Thymus (tissue), 11 donors: ENCODE data around the gene NUMA1. TPM values are rescaled to one million over a fixed set of nuclear protein-coding genes. Genes with fewer than 3 reads are reported as not detected.

Experiments used
- DNase-seq, 9 donors: peaks; one replicate each; pipeline ENCODE4 v3.0.0-alpha.2; 2013; ENCODE audit warnings: low spot score in 9 of 9, low read depth in 6 of 9, missing footprints in 1 of 9
- H3K27ac ChIP-seq, 2 donors: one replicate each; pipeline ENCODE4 v1.5.1; 2013; ENCODE audit warnings: control low read depth in 1 of 2, low read depth in 1 of 2, low read length in 1 of 2, mild to moderate bottlenecking in 1 of 2, moderate library complexity in 1 of 2
- H3K27me3 ChIP-seq, 2 donors: one replicate each; pipeline ENCODE4 v1.5.1; 2013; ENCODE audit warnings: low read length in 1 of 2; ENCODE audit not compliant: control insufficient read depth in 2 of 2, insufficient read depth in 1 of 2
- H3K36me3 ChIP-seq, 2 donors: one replicate each; pipeline ENCODE4 v1.5.1; 2013; ENCODE audit warnings: low read length in 1 of 2, mild to moderate bottlenecking in 1 of 2, moderate library complexity in 1 of 2; ENCODE audit not compliant: control insufficient read depth in 2 of 2, insufficient read depth in 2 of 2
- H3K4me1 ChIP-seq, 2 donors: one replicate each; pipeline ENCODE4 v1.5.1; 2013; ENCODE audit warnings: low read length in 2 of 2; ENCODE audit not compliant: control insufficient read depth in 2 of 2, insufficient read depth in 2 of 2
- H3K4me3 ChIP-seq, 2 donors: one replicate each; pipeline ENCODE4 v1.5.1; 2013; ENCODE audit warnings: low read length in 2 of 2, control low read depth in 1 of 2, mild to moderate bottlenecking in 1 of 2
- H3K9me3 ChIP-seq, 2 donors: one replicate each; pipeline ENCODE4 v1.5.1; 2013; ENCODE audit warnings: low read length in 1 of 2, mild to moderate bottlenecking in 1 of 2; ENCODE audit not compliant: control insufficient read depth in 2 of 2, insufficient read depth in 1 of 2
- WGBS: extraction: QIAGEN DNeasy Blood & Tissue Kit; methylation state at CpG from one replicate; pipeline ENCODE4 v1.1.7; 2013; 5-methylcytosine and 5-hydroxymethylcytosine counted together
- polyA plus RNA-seq: library from polyadenylated mRNA; stranded (reverse); fragments of 200-250 nt; gene quantifications from one replicate; pipeline ENCODE4 v1.2.3, GENCODE V29; 2013
- total RNA-seq: library from RNA; stranded (reverse); fragments of 120-200 nt; gene quantifications from one replicate; pipeline ENCODE4 v1.2.4, GENCODE V29; 2013
- donor health status: healthy.

NUMA1 gene
- total and polyA plus RNA-seq, 2 donors = 76.4 to 210 TPM

GRCh38 chr11:72018171-72018570 is 62.2 kb downstream of the NUMA1 start:
- H3K4me3 ChIP-seq = no peak overlapping the region
- H3K9me3 ChIP-seq = no peaks in the 10 kb centered on the region
- no peak for DNase-seq
- H3K27ac ChIP-seq = no peak overlapping the region
- H3K27me3 ChIP-seq = no peaks in the 10 kb centered on the region
- H3K4me1 ChIP-seq = no peaks in the 10 kb centered on the region
- 97% methylated on average over 9 of the region's 9 CpGs for WGBS
- peaks cover 96 to 98% of the 10 kb centered on the region in 2 donors for H3K36me3 ChIP-seq

- no peaks in the 10 kb centered on the region for H3K9me3 ChIP-seq
- H3K4me3 ChIP-seq = no peak overlapping the region
- peaks cover 99 to 100% of the 10 kb centered on the region in 2 donors for H3K36me3 ChIP-seq
- WGBS = over 99% methylated on average over 10 of the region's 10 CpGs
- no peak overlapping the region for H3K27ac ChIP-seq
- no peaks in the 10 kb centered on the region for H3K4me1 ChIP-seq
- no peak for DNase-seq
- H3K27me3 ChIP-seq = no peaks in the 10 kb centered on the region
Observed at GRCh38 chr11:72015511-72016061, 64.8 kb downstream of the NUMA1 start.

- no peak for DNase-seq
- no peak overlapping the region for H3K27ac ChIP-seq
- H3K27me3 ChIP-seq = no peaks in the 10 kb centered on the region
- H3K9me3 ChIP-seq = no peaks in the 10 kb centered on the region
- no peak overlapping the region for H3K4me3 ChIP-seq
- 98% methylated on average over 16 of the region's 16 CpGs for WGBS
- H3K4me1 ChIP-seq = no peaks in the 10 kb centered on the region
- H3K36me3 ChIP-seq = peaks cover 100% of the 10 kb centered on the region in 2 donors
Observed at GRCh38 chr11:72014761-72015320, 65.5 kb downstream of the NUMA1 start.

GRCh38 chr11:72013765-72014711 is 66.3 kb downstream of the NUMA1 start:
- no peaks in the 10 kb centered on the region for H3K4me1 ChIP-seq
- 97% methylated on average over 38 of the region's 38 CpGs for WGBS
- peaks cover 98 to 100% of the 10 kb centered on the region in 2 donors for H3K36me3 ChIP-seq
- no peak for DNase-seq
- H3K9me3 ChIP-seq = no peaks in the 10 kb centered on the region
- no peak overlapping the region for H3K4me3 ChIP-seq
- H3K27ac ChIP-seq = no peak overlapping the region
- H3K27me3 ChIP-seq = no peaks in the 10 kb centered on the region

- Histone ChIP-seq H3K9me3 (no peaks in the 10 kb centered on the region), H3K4me1 (no peaks in the 10 kb centered on the region), H3K27ac (no peak overlapping the region), H3K36me3 (peaks cover 97 to 100% of the 10 kb centered on the region in 2 donors), H3K27me3 (no peaks in the 10 kb centered on the region), H3K4me3 (no peak overlapping the region)
- WGBS = 94% methylated on average over 33 of the region's 33 CpGs
- DNase-seq = no peak
Observed at GRCh38 chr11:72012897-72013721, 67.2 kb downstream of the NUMA1 start.

GRCh38 chr11:72012091-72012630 is 68.2 kb downstream of the NUMA1 start:
- no peaks in the 10 kb centered on the region for H3K9me3 ChIP-seq
- peaks cover 97 to 98% of the 10 kb centered on the region in 2 donors for H3K36me3 ChIP-seq
- H3K4me1 ChIP-seq = no peaks in the 10 kb centered on the region
- no peak overlapping the region for H3K27ac ChIP-seq
- DNase-seq = no peak
- H3K4me3 ChIP-seq = no peak overlapping the region
- no peaks in the 10 kb centered on the region for H3K27me3 ChIP-seq
- WGBS = 94% methylated on average over 5 of the region's 5 CpGs

- Histone ChIP-seq H3K27me3 (no peaks in the 10 kb centered on the region), H3K27ac (no peak overlapping the region)
- 95% methylated on average over 10 of the region's 10 CpGs for WGBS
Observed at GRCh38 chr11:72010529-72011233, 69.7 kb downstream of the NUMA1 start.

GRCh38 chr11:72009156-72009555 is 71.2 kb downstream of the NUMA1 start:
- no peaks in the 10 kb centered on the region for H3K27me3 ChIP-seq
- DNase-seq = no peak
- H3K36me3 ChIP-seq = peaks cover 97 to 98% of the 10 kb centered on the region in 2 donors
- H3K27ac ChIP-seq = no peak overlapping the region
- H3K4me1 ChIP-seq = no peaks in the 10 kb centered on the region
- 98% methylated on average over 6 of the region's 6 CpGs for WGBS
- H3K4me3 ChIP-seq = no peak overlapping the region
- H3K9me3 ChIP-seq = no peaks in the 10 kb centered on the region

More at GRCh38 chr11:72010529-72011233, 69.7 kb downstream of the NUMA1 start:
- Histone ChIP-seq H3K4me1 (no peaks in the 10 kb centered on the region), H3K4me3 (no peak overlapping the region), H3K9me3 (no peaks in the 10 kb centered on the region), H3K36me3 (peaks cover 97 to 98% of the 10 kb centered on the region in 2 donors)
- no peak for DNase-seq
